Esophagus squamous epithelium (tissue), 5 donors: ENCODE results near the gene GTF3C4. TPM values are rescaled to one million over a fixed set of nuclear protein-coding genes. Genes with fewer than 3 reads are reported as not detected.
"Not testable (repeated sequence)": the region's sequence is repeated elsewhere in the genome, so short reads cannot be mapped to it uniquely, and the experiment has no call there.

ENCODE experiments used
- DNase-seq: peaks from one replicate; lab custom pipeline; 2025; lab: John Stamatoyannopoulos, UW
- H3K27ac ChIP-seq, 4 donors: fragments of 200-600 bp; sonication (generic); one replicate each; pipeline ENCODE4 v1.5.1; 2016 to 2019; ENCODE audit warnings: mild to moderate bottlenecking in 1 of 4
- H3K27me3 ChIP-seq, 4 donors: fragments of 200-600 bp; sonication (generic); 1 replicate in 3 of 4; 2 replicates in 1 of 4; pipeline versions ENCODE4 v1.5.1 to v1.6.0; 2017 to 2021; ENCODE audit warnings: antibody characterized with exemption in 1 of 4
- H3K36me3 ChIP-seq, 3 donors: fragments of 200-600 bp; sonication (generic); one replicate each; pipeline ENCODE4 v1.5.1; 2016 to 2019
- H3K4me1 ChIP-seq, 3 donors: fragments of 200-600 bp; sonication (generic); one replicate each; pipeline ENCODE4 v1.5.1; 2017 to 2019
- H3K4me3 ChIP-seq, 4 donors: fragments of 200-600 bp; sonication (generic); 1 replicate in 3 of 4; 2 replicates in 1 of 4; pipeline ENCODE4 v1.5.1; 2016 to 2019; ENCODE audit warnings: mild to moderate bottlenecking in 2 of 4, moderate library complexity in 1 of 4
- H3K9me3 ChIP-seq, 3 donors: fragments of 200-600 bp; sonication (generic); one replicate each; pipeline ENCODE4 v1.5.1; 2016 to 2019
- CTCF ChIP-seq, 6 experiments: fragments of 450-650 bp in 4 of 6; fragments of 200-600 bp in 2 of 6; sonication (generic) in 2 of 6; IDR thresholded peaks; one replicate each; pipeline ENCODE4 v1.5.1; 2016 to 2019; ENCODE audit warnings: antibody characterized with exemption in 6 of 6, mild to moderate bottlenecking in 4 of 6, moderate library complexity in 4 of 6
- POLR2A ChIP-seq, 4 donors: fragments of 450-650 bp; IDR thresholded peaks; one replicate each; pipeline ENCODE4 v1.6.1; 2017; ENCODE audit warnings: antibody characterized with exemption in 4 of 4, mild to moderate bottlenecking in 4 of 4, moderate library complexity in 3 of 4
- WGBS, 2 donors: methylation state at CpG; one replicate each; pipeline ENCODE4 v1.1.5; 2018; 5-methylcytosine and 5-hydroxymethylcytosine counted together
- intact Hi-C: fragments of 100-400 bp; cut with DNase I; formaldehyde crosslinking; loops from one replicate; pipeline ENCODE4 v1.15.0; 2022
- total RNA-seq, 4 donors: library from RNA; depleted of rRNA; stranded (reverse); fragments of >200 nt; gene quantifications; one replicate each; pipeline ENCODE4 v1.1.0, GENCODE V29; 2016
- donor health status: DM: yes; HTN: yes; CAD: no.

The GTF3C4 gene
- total RNA-seq, 4 donors from 2014 or later: 9.7 to 14.3 (median 11.3) TPM

GRCh38 chr9:132702254-132702653 lies 32.0 kb downstream of the GTF3C4 start:
- no peaks in the 10 kb centered on the region for H3K36me3 ChIP-seq
- DNase-seq: no peak
- no peak overlapping the region for H3K4me3 ChIP-seq
- TF ChIP-seq CTCF (IDR thresholded peaks at IDR 0.05) (no peak), POLR2A (IDR thresholded peaks at IDR 0.05) (no peak)
- H3K9me3 ChIP-seq: peaks cover 0 to 15% (median 2%) of the 10 kb centered on the region in 3 donors
- no peaks in the 10 kb centered on the region for H3K4me1 ChIP-seq
- H3K27me3 ChIP-seq: peaks cover 0 to 3% (median 0%) of the 10 kb centered on the region in 4 donors
- intact Hi-C loops: no loop called here
- H3K27ac ChIP-seq: no peak overlapping the region
- WGBS, 2 donors: 19 to 64% methylated on average over 1 of the region's 1 CpG

- intact Hi-C loops: no loop called here
- TF ChIP-seq CTCF (IDR thresholded peaks at IDR 0.05): no peak
- TF ChIP-seq POLR2A (IDR thresholded peaks at IDR 0.05): no peak
- no peak for DNase-seq
- no peak overlapping the region for H3K4me3 ChIP-seq
- H3K4me1 ChIP-seq: no peaks in the 10 kb centered on the region
- H3K27ac ChIP-seq: no peak overlapping the region
- WGBS, 2 donors: 27 to 57% methylated on average over 2 of the region's 2 CpGs
- H3K27me3 ChIP-seq: peaks cover 0 to 3% (median 0%) of the 10 kb centered on the region in 4 donors
- no peaks in the 10 kb centered on the region for H3K36me3 ChIP-seq
- H3K9me3 ChIP-seq: peaks cover 0 to 4% (median 0%) of the 10 kb centered on the region in 3 donors
These were observed 33.1 kb downstream of the GTF3C4 start for GRCh38 chr9:132703336-132703735.

- TF ChIP-seq POLR2A (IDR thresholded peaks at IDR 0.05) (no peak), CTCF (IDR thresholded peaks at IDR 0.05) (no peak)
- H3K4me1 ChIP-seq: no peaks in the 10 kb centered on the region
- intact Hi-C loops: no loop called here
- WGBS, 2 donors: 71 to 88% methylated on average over 4 to 7 of the region's 8 CpGs
- no peak overlapping the region for H3K4me3 ChIP-seq
- no peak overlapping the region for H3K27ac ChIP-seq
- no peaks in the 10 kb centered on the region for H3K9me3 ChIP-seq
- H3K36me3 ChIP-seq: no peaks in the 10 kb centered on the region
- DNase-seq: no peak
- H3K27me3 ChIP-seq: peaks cover 0 to 3% (median 0%) of the 10 kb centered on the region in 4 donors
These were observed 38.0 kb downstream of the GTF3C4 start for GRCh38 chr9:132708239-132708638.

DNA sequence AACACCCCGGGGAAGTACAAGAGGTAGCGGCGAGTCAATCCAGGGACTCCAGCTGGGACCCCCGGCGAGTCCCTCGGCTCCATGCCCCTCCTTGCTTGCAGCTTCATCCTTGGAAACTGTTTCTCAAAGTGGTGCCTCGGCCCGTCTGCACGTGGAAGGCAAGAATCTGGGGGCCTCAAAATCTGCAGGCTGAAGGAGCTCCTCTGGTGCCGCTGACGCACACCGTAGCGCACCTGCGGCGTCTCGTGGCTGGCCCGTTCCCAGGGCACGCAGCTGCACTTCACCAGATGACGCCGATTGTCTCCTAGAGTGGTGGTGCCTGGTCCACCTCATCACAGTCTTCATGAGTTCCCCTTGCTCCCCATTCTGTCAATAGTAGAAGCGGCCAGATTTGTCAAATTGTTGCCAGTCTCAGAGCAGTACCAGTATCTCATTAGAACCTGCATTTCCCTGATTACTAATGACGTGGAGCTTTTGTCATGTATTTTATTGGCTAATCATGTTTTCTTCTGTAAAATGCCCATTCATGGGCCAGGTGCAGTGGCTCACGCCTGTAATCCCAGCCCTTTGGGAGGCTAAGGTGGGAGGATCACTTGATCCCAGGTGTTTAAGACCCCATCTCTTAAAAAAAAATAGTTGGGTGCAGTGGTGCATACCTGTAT lies 38.6 kb downstream of the GTF3C4 start:
- Histone ChIP-seq H3K4me1 (no peaks in the 10 kb centered on the region), H3K4me3 (no peak overlapping the region), H3K27me3 (peaks cover 0 to 3% (median 0%) of the 10 kb centered on the region in 4 donors), H3K9me3 (no peaks in the 10 kb centered on the region), H3K36me3 (no peaks in the 10 kb centered on the region), H3K27ac (no peak overlapping the region)
- intact Hi-C loops: no loop called here
- 75 to 76% methylated on average over 14 of the region's 23 CpGs for WGBS, 2 donors
- DNase-seq: no peak
- no peak for TF ChIP-seq POLR2A (IDR thresholded peaks at IDR 0.05)

DNA sequence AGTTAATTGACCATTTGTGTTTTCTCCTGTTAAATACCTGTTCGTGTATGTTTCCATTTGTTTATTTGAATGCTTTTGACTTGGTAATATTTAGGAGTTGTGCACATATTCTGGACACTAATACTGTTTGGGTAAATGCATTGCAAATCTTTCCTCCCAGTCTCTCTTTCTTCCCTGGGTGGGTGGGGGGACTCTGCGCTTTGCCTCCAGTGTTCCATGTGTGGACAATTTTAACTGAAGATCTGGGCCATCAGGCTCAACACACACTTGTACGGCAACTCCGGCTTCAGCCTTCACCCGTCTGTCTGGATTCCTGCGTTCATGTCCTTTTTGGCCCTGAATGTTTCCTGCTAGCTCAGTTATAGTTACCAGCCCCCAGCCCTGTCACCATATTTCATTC lies 40.1 kb downstream of the GTF3C4 start:
- intact Hi-C loops: no loop called here
- Histone ChIP-seq H3K36me3 (no peaks in the 10 kb centered on the region), H3K4me3 (no peak overlapping the region), H3K4me1 (no peaks in the 10 kb centered on the region), H3K27ac (no peak overlapping the region), H3K27me3 (peaks cover 0 to 1% (median 0%) of the 10 kb centered on the region in 4 donors), H3K9me3 (no peaks in the 10 kb centered on the region)
- WGBS, 2 donors: 81% methylated on average over 6 of the region's 6 CpGs
- TF ChIP-seq POLR2A (IDR thresholded peaks at IDR 0.05) (no peak), CTCF (IDR thresholded peaks at IDR 0.05) (no peak)
- DNase-seq: no peak

- H3K4me1 ChIP-seq, DNase-seq, intact Hi-C loops, H3K27me3 ChIP-seq, H3K9me3 ChIP-seq, H3K36me3 ChIP-seq, H3K4me3 ChIP-seq, H3K27ac ChIP-seq: not testable (repeated sequence)
- 90 to 97% methylated on average over 5 of the region's 5 CpGs for WGBS, 2 donors
These were observed 40.9 kb downstream of the GTF3C4 start for GRCh38 chr9:132711152-132711551.
